Measurements from ENCODE around the gene RBM45.
"Not testable (repeated sequence)": the region's sequence is repeated elsewhere in the genome, so short reads cannot be mapped to it uniquely, and the experiment has no call there.

Gene RBM45, protein sequence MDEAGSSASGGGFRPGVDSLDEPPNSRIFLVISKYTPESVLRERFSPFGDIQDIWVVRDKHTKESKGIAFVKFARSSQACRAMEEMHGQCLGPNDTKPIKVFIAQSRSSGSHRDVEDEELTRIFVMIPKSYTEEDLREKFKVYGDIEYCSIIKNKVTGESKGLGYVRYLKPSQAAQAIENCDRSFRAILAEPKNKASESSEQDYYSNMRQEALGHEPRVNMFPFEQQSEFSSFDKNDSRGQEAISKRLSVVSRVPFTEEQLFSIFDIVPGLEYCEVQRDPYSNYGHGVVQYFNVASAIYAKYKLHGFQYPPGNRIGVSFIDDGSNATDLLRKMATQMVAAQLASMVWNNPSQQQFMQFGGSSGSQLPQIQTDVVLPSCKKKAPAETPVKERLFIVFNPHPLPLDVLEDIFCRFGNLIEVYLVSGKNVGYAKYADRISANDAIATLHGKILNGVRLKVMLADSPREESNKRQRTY

DNA sequence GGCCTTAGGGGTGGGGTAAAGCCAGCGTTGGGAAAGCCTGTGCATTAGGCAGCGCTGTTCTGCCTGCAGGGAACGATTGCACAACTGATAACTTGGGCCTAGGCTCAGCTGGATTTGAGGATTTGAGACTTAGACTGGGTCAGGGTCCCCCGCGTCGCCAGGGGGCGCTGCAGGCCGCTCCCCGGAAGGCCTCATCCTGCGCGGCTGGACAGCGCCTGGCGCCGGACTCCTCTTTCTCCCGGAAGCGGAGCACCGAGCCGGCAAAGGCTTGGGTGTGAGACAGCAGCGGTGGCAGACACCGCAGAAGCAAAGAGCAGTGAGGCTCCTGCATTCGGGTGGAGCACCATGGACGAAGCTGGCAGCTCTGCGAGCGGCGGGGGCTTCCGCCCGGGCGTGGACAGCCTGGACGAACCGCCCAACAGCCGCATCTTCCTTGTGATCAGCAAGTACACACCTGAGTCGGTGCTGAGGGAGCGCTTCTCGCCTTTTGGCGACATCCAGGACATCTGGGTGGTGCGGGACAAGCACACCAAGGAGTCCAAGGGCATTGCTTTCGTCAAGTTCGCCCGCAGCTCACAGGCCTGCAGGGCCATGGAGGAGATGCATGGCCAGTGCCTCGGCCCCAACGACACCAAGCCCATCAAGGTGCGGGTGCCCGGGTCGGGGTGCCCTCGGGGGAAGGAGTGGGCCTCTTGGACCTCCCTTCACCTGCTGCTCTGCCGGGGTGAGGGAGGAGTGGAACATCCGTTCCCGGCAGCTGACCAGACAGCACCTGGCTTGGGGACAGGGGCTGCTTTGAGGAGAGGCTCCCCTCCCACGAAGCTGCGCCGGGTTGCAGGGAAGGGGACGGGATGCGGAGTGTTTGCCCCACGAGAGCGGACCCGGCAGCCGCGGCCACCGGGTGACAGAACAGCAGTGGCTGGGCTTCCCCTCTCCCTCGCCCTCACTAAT, at the start of gene RBM45:
Gene RBM45 (plus strand): TSS at position 236 of the 951 bp plus-strand sequence. CDS start 110 bp downstream, at position 346.
- peak; percentile 69 for DNase-seq

DNA sequence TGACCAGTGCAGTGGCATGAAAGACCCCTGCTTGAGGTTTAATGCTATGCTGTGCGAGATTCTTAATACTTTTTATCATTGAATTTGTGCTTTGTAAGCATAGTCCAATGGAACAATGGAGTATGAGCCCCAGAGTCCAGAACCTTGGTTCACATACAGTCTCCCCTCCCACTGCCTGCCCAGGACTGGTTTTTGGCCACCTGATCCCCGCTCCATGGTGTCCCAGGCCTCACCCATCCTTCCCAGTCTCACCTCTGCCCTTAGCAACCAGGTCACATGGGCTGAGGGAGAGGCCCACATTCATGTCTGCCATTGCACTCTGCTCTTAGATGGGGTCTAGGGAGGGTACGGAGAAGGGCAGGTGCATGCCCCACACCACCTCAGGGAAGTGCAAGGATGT, 45.9 kb upstream of the RBM45 start:
- no peak for DNase-seq

DNA sequence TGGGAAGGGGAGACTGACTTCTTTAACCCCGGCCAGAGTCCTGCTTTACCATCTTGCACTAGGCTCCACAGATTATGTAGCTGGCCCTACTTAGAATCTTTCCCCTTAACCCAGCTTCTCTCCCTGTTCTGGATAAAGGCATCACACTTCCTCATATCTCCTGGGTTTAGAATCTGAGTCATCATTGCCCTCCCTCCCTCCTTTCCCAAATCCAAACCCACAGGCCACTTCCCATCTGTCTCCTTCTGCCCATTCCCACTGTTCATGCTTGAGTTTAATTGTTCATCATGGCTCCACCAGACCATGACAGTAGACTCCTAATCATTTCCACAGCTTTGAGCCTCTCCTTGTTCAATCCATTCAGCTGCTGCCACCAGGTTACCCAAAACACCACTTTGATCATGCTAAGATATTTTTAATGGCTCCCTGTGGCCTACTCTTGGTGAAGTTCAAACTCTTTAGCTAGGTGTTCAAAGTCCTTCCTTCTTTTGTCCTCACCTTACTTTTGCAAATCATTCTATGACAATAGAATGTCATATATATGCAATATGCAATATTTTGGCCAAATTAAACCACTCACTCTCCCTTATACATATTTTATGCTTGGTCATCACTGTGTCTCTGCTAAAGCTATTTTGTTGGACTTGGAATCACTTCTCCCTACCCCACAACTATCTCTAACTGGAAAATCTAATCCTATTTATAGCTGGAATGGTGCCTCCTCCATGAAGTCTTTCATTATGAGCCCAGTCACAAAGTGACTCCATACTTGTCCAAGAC, 45.2 kb upstream of the RBM45 start:
- no peak for DNase-seq

DNA sequence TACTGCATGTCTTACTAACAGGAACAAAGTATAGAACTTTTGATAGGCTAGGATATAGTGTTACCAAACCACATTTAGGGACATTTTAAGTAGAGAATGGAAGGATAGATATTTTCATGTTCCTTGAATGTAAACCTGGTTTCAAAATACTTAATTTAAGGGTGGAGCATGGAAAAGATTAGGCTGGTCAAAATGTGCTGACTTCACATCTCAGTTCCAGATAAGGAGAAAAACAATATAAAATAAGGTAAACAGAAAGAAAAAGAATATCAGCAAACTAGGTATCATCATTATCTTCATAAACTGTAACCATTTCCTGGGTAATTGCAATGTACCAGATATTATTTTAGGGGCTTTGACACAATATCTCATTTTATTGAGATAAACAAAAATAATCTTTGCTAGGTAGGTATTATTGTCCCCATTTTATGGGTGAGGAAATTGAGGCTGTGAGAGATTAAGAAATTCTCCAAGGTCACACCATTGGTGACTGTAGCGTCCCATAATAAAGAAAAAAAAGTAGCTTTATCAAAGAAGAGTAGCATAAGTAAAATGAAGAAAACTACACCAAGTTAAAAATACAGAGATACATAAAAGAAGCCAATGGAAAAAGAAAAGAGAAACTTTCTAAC, 43.3 kb upstream of the RBM45 start:
- DNase-seq = no peak

DNA sequence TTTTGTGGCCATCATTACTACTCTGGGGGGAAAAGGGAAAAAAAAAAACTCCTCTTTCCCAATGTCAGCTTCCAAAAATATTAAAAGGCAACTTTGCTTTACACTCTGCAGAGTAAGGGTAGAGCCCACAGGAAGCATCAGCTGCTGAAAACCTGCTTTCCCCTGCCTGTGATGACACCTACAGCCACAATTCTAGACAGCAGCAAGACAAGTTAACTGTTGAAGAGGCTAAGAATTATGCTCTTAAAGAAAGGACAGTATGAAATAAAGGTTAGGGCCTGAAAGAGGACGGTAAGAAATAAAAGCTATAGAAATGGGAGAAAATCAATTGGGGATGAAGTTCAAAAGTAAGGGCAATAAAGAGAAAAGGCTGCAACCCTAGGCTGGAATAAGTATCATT, 42.7 kb upstream of the RBM45 start:
- no peak for DNase-seq

DNA sequence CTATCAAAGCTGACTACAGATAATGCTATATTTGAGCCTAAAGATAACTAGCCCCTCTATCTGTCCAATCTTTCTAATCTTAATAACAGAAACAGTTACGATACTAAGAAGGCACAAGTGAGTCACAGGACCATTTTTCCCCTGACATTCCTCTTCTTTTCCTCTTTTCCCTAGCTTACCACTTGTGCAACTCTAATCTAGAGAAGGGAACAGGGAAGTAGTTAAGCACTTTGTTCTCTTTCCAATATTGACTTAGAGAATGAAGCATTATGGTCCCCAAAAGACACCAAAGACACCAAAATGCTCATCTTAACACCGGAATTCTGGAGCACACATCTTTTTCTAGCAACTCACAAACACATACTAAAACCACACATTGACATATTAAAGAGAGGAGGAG, 41.4 kb upstream of the RBM45 start:
- DNase-seq = no peak

DNA sequence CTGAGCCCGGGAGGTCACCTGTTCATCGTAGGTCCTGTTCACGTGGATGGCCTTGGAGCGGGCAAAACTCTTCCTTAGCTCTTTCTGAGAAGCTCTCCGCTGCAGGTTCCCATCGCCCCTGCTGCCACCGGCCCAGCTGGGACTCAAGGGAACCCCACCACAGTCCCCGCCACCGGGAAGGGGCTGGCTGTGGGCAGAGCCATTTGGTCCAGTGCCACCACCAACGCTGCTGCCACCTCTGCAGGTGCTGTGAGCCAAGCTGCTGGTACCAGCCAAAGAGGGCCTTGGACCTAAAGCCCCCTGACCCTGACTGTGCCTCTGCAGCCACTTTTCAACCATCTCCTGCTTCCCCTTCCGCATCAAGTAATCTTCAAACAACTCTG, 40.2 kb upstream of the RBM45 start:
- DNase-seq = no peak

DNA sequence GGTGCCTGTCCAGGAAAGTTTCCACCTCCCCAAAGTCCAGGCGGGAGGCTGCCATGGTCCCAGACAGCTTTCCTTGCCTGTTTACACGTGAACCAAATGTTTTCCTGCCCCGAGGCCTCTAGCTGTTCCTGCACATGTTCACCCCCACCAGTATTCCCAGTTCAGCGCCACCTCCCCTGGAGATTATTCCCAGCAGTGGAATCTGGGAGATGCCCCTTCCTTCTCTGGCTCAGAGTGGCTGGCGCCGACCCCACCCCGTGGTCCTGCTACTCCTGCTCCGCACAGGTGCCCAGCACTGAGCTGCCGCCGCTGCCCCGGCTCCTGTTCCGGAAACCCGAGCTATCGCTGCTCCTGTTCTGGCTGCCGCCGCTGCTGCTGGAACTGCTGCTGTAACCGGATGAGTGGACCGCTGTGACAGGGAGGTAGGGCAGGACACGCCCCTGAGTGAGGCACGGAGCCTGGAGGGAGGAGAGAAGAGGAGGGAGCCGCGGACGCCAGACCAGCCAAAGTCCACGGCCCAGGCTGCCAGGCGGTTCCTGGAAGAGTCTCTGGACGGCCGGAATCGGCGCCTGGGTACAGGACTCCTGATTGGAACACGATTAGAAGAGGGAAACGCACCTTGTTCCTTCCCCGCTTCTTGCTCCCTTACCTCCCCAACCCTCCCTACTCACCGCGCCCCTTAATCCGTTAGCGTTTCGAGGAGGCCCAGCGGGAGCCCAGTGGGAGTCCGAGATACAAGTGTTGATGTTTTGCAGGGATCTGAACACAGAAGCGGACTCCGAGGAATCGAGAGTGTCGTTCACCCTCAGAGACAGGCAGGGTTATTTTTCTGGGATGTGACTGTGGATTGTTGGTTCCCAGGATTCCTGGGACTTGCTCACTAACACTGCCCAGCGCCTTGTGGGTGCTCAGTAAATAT, 39.6 kb upstream of the RBM45 start, which contains the start of gene PDE11A:
Gene PDE11A (minus strand): TSS at position 395 of the 919 bp plus-strand sequence. CDS start 340 bp downstream, at position 55.
- DNase-seq = peak; percentile 47

DNA sequence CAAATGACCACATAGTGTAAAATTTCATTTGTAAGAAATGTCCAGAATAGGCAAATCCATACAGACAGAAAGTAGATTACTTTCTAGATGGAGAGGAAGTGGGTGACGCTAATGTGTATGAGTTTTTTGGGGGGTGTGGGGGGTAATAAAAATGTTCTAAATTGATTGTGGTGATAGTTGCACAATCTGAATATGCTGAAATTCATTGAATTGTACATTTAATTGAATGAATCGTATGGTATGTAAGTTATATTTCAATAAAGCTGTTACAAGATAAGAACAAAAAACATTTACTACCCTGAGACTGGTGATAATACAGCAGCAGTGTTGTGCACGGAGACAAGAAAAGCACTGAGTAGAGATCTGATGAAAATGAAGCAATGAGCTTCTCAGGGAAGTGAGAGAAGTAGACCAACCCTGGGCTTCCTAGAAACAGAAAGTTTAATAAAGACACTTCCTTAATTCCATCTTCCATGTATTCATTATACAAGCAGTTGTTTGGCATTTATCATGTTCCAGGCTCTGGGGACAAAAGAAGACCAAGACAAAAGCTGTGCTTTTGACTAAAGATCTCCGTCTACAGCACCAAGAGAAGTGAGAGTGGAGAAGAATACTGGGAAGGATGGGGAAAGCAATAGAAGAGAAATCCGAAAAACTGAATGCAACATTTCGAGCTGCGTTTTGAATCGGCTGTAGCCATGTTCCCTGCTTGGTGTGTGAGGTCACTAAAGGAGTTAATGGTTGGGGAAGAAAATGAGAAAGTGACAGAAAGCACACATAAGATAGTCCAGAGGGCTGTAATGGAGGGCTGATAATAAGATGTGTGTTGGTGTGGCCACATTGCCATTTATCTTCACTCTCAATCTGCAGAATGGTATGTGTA, 37.9 kb upstream of the RBM45 start:
- DNase-seq = no peak

DNA sequence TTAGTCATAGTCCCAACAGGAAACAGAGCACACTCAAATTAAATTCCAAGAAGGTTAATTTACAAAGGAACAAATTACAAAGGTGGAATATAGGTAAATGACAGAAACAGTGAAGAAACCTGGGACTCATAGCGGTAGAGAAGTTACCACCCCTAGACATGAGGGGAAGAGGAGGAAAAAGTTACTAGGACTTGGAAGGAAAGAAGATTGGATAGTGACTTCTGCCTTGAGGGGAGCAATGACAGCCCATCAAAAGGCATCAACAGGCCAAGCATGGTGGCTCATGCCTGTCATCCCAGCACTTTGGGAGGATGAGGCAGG, 37.3 kb upstream of the RBM45 start:
- no peak for DNase-seq

DNA sequence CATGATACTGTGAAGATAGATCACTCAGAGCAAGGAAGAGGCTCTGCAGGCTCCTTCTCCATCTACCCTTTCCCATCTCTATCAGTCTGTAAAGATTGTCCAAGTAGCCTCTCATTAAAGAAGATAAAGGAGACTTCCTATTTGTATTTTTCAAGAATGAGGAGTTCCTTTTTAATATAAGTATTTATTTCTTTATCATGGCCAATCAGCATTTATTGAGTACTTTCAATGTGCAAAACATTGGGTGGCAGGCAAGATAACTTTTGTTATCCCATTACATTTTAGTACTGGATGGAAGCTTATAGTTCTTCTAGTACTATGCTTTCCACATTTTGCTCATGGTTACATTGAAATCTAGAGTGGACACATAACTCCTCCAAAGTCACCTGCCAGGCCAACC, 36.1 kb upstream of the RBM45 start:
- no peak for DNase-seq

DNA sequence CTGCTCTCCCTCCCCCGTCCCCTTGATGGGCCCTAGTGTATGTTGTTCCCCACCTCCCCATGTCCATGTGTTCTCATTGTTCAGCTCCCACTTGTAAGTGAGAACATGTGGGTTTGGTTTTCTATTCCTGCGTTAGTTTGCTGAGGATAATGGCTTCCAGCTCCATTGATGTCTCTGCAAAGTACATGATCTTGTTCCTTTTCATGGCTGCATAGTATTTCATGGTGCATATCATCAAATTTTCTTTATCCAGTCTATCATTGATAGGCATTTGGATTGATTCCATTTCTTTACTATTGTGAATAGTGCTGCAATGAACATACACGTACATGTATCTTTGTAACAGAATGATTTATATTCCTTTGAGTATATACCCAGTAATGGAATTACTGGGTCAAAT, 33.0 kb upstream of the RBM45 start:
- DNase-seq = not testable (repeated sequence)

DNA sequence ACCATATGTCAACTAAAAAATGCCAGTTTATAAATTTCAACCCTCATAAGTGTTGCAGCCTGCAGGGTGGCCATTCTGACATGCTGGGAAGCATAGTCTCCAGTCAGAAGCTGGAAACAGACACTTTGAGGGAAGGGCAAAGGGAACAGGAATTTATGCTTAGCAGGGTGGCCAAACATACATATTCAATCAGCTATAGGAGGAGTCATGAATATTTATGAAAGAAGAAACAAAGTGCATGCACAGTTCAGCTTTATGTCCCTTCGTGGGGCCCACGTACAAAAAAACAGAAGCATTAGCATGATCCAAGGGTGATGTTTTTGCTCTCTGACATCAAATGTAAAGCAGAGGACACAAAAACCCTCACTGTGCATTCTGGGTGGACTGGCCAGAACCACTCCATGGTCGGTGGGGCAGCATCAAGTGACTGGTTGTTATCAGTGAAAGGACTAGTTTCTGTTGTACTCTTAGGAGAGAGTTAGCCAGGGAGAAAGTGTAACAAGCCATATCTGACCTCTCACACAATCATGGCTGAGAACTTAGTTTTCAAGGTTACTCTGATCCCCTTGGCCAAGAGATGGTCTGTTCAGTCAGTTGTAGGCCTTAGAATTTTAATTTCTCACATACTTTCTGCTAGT, 29.7 kb upstream of the RBM45 start:
- DNase-seq = no peak

DNA sequence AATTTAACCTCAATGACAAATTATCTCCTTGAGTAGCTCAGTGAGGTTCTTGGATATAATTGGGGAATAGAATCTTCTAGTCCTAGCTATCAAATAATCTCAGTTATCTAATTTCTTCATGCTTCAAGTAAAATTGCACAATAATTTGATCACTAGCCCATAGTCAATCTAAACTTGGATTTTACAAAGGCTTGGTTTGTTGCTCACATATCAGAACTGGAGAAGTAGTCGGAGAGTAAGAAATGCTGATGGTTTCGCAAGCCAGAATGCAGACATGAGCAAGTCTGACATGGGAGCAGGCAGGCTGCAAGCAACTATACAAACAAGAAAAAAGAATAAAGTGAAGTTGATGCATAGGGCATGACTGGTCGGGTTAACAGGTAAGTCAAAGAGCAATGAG, 28.0 kb upstream of the RBM45 start:
- no peak for DNase-seq

DNA sequence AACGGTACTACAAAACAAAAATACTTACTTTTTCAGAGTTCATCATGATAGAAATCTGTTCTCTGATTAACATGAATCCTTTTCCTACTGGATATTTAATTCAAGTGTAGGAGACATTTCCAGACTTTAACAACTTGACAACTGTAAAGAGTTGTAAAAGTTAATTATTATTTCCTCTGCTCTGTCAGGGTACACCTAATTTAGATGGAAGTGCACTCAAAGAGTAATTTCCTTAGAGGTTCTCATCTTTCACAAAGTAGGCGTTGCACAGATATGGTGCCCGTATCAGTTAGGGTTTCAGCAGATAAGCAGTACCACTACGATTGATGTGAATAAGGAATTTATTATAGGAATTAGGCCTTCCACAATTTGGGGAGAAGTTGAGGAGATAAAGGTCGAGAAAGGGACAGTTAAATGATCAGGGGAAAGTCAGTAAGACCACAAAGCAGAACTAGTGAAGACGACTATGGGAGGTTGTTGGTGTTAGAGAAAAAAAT, 23.4 kb upstream of the RBM45 start:
- DNase-seq = no peak

DNA sequence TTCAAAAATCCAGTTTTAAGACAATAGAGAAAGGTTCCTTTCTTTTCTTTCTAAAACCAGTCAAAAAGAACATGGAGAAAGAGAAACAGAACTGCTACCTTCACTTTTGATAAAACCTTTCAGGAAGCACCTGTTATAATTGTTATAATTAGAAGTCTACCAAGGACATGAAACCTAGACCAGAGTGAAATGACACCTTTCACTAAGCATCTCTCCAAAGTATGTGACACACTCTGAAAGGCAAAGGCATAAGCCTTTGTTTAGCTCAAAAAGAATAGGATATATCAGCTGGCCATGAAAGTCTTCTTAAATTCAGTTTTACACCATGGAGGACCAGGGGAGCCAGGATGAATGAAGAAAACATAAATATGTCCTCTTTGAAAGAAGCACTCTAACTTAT, 18.8 kb upstream of the RBM45 start:
- DNase-seq = no peak

DNA sequence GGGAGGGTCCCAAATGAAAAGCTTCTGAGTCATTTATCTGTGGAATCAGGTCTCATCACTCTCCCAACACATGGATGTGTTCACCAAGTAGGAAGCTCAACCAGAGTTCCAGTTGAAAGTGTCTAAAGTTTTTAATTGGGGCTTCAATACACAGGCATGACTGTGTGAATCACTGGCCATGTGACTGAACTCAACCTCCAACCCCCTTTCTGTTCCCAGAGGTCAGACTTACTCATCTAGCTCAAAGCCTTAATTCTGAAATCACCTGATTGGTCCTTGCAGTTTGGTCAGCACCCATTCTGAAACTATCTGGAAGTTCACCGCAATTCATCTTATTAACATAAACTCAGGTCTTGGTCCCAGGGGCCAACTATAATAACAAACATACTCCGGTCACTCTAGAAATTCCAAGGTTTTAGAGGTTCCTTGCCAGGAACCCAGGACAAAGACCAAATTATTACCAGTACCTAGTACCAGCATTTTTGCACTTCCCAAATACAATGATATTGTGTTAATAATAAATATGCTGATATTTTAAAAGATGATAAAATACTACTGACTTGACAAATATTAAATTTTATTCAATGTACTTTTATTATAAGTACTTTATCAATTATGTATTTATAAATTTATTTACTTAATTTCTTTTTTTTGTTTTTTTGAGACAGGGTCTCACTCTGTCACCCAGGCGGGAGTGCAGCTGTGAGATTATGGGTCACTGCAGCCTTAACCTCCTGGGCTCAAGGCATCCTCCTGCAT, 10.7 kb upstream of the RBM45 start:
- no peak for DNase-seq

DNA sequence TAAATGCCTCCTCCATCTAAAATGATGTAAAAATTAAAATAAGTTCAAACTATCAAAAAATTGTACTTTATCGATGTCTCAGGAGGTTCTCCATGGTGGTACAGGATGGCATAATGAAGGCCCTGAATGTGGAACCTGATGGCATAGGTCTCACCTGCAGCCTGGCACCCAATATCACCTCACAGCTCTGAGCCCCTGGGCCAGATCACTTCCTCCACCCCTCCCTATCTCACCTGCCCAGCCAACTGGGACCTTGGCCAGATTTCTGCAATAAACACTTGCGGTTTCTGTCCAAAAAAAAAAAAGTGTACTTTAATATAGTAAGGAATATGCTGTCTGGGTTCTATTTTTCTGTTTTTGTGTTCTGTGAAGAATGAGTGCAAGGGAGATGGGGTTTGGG, 6.7 kb upstream of the RBM45 start:
- no peak for DNase-seq

DNA sequence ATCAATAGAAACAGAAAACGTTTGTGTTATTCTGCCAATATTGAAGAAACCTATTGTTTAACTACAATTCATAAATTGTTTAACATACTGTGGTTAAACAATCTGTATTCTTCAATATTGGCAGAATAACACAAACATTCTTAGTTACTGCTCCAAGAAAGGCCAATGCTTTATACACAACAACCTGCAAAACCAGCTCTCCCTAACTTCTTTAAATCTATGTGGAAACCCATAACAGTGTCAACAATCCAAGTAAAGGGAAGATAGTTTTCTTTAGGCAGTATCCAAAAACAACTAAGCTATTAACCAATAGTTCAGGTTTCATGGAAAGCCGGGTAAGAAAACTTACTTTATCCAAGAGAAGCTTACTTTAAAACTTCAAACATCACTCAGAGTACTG, 6.2 kb upstream of the RBM45 start:
- DNase-seq = no peak
